Mammary epithelial cell (primary cell): ENCODE results near the gene ERF.

Experiments used
- EZH2 ChIP-seq: IDR thresholded peaks from 2 replicates; pipeline ENCODE4 v1.6.1; 2012; ENCODE audit warnings: low read length, inconsistent platforms, borderline replicate concordance
- TF ChIP-seq, protein P1 (sequence below), 2 donors: IDR thresholded peaks in 1 of 2; conservative IDR thresholded peaks in 1 of 2; 2 replicates each; pipeline ENCODE4 v1.5.1; 2011 to 2012; ENCODE audit warnings: inconsistent platforms in 2 of 2, low read length in 2 of 2, mild to moderate bottlenecking in 2 of 2, control low read depth in 1 of 2, low read depth in 1 of 2; ENCODE audit not compliant: insufficient read depth in 1 of 2; ENCODE audit errors: extremely low read depth in 1 of 2

DNA sequence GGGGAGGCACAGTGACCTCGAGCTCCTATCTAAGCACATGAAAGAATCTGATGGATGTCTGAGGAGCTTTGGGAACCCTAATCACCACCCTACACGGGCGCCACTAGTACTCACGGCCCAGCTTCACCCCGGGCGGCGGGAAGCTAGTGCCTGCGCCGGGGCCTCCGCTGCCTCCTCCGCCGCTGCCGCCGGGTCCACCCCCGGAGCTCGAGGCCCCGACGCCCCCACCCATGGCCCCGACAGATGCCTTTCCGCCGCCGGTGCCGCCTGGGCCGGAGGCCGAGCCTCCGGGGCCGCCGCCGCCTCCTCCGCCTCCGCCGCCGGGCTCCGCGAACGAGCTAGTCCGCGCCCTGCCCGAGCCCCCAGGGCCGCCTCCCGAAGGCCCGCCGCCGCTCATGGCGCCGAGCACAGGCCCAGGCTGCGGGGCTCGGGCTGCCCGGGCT is 12.8 kb downstream of the ERF start:
- TF ChIP-seq, protein P1, sequence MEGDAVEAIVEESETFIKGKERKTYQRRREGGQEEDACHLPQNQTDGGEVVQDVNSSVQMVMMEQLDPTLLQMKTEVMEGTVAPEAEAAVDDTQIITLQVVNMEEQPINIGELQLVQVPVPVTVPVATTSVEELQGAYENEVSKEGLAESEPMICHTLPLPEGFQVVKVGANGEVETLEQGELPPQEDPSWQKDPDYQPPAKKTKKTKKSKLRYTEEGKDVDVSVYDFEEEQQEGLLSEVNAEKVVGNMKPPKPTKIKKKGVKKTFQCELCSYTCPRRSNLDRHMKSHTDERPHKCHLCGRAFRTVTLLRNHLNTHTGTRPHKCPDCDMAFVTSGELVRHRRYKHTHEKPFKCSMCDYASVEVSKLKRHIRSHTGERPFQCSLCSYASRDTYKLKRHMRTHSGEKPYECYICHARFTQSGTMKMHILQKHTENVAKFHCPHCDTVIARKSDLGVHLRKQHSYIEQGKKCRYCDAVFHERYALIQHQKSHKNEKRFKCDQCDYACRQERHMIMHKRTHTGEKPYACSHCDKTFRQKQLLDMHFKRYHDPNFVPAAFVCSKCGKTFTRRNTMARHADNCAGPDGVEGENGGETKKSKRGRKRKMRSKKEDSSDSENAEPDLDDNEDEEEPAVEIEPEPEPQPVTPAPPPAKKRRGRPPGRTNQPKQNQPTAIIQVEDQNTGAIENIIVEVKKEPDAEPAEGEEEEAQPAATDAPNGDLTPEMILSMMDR (conservative IDR thresholded peaks at IDR 0.05 in 1 of 2, IDR thresholded peaks at IDR 0.05 in 1 of 2; ENCODE audit: extremely low read depth in 1 of 2, insufficient read depth in 1 of 2, low read depth in 1 of 2, low read length in 2 of 2) = no peak
- TF ChIP-seq EZH2 = no peak
